WTC11 (cell line): ENCODE data around the gene LRRFIP2. TPM values are rescaled to one million over a fixed set of nuclear protein-coding genes. Genes with fewer than 3 reads are reported as not detected.

ENCODE experiments used
- ATAC-seq: fragments of 200-7000 bp; cut with Tn5 transposase; 2 replicates; pipeline ENCODE4 v1.10.0; 2021; ENCODE audit warnings: mild to moderate bottlenecking, moderate library complexity
- CTCF ChIA-PET: fragments of 300-600 bp; sonication (Branson Sonifier 250); formaldehyde crosslinking; loops from one replicate; lab custom pipeline; 2021; ENCODE audit warnings: antibody characterized with exemption; lab: Charles Lee
- POLR2A ChIA-PET: fragments of 350-600 bp; sonication (Branson Sonifier 250); formaldehyde crosslinking; loops from one replicate; lab custom pipeline; 2021; ENCODE audit warnings: antibody characterized with exemption; lab: Charles Lee
- DNase-seq: peaks from one replicate; pipeline ENCODE4 v3.0.0; 2021; ENCODE audit warnings: low spot score
- H3K27ac Mint-ChIP-seq: 2 replicates; pipeline ENCODE4 v1.8.0; 2021; ENCODE audit warnings: mixed read lengths
- H3K27me3 Mint-ChIP-seq: 2 replicates; pipeline ENCODE4 v1.8.0; 2021; ENCODE audit warnings: low read depth, mild to moderate bottlenecking, moderate library complexity, mixed read lengths
- H3K36me3 Mint-ChIP-seq: 2 replicates; pipeline ENCODE4 v1.8.0; 2021; ENCODE audit warnings: mixed read lengths
- H3K4me1 Mint-ChIP-seq: 2 replicates; pipeline ENCODE4 v1.8.0; 2022; ENCODE audit warnings: mixed read lengths
- H3K4me3 Mint-ChIP-seq: 2 replicates; pipeline ENCODE4 v1.8.0; 2021; ENCODE audit warnings: mild to moderate bottlenecking, moderate library complexity, mixed read lengths
- H3K9me3 Mint-ChIP-seq: 2 replicates; pipeline ENCODE4 v1.8.0; 2021; ENCODE audit warnings: mixed read lengths
- ATF2 ChIP-seq: sonication (generic); formaldehyde crosslinking; IDR thresholded peaks from 2 replicates; pipeline ENCODE4 v1.8.1; 2022; ENCODE audit warnings: low read depth, missing genetic modification reagents, borderline replicate concordance
- CBFB ChIP-seq: sonication (generic); formaldehyde crosslinking; IDR thresholded peaks from 2 replicates; pipeline ENCODE4 v1.8.1; 2022; ENCODE audit warnings: mild to moderate bottlenecking, low read depth, missing genetic modification reagents
- CREB1 ChIP-seq: sonication (generic); formaldehyde crosslinking; IDR thresholded peaks from 2 replicates; pipeline ENCODE4 v1.8.0; 2023; ENCODE audit warnings: mild to moderate bottlenecking, missing genetic modification reagents
- CREM ChIP-seq: sonication (generic); formaldehyde crosslinking; IDR thresholded peaks from 2 replicates; pipeline ENCODE4 v1.8.1; 2022; ENCODE audit warnings: mild to moderate bottlenecking, missing genetic modification reagents, moderate library complexity
- E2F5 ChIP-seq: sonication (generic); formaldehyde crosslinking; IDR thresholded peaks from 2 replicates; pipeline ENCODE4 v1.8.1; 2022; ENCODE audit warnings: mild to moderate bottlenecking, moderate library complexity, missing genetic modification reagents
- ELF4 ChIP-seq: sonication (generic); formaldehyde crosslinking; IDR thresholded peaks from 2 replicates; pipeline ENCODE4 v1.8.1; 2022; ENCODE audit warnings: low read depth, mild to moderate bottlenecking, moderate library complexity, missing genetic modification reagents
- ESRRA ChIP-seq: sonication (generic); formaldehyde crosslinking; IDR thresholded peaks from 2 replicates; pipeline ENCODE4 v1.8.1; 2022; ENCODE audit warnings: mild to moderate bottlenecking, missing genetic modification reagents, borderline replicate concordance
- HMGA2 ChIP-seq: fragments of 250-450 bp; sonication (Bioruptor Pico); IDR thresholded peaks from 2 replicates; pipeline ENCODE4 v1.4.0; 2021; ENCODE audit warnings: mild to moderate bottlenecking, moderate library complexity
- HMGXB4 ChIP-seq: sonication (generic); formaldehyde crosslinking; IDR thresholded peaks from 2 replicates; pipeline ENCODE4 v1.8.1; 2023; ENCODE audit warnings: mild to moderate bottlenecking, moderate library complexity, missing genetic modification reagents
- IRF2 ChIP-seq: sonication (generic); formaldehyde crosslinking; IDR thresholded peaks from 2 replicates; pipeline ENCODE4 v1.8.0; 2022; ENCODE audit warnings: low read depth, missing genetic modification reagents, borderline replicate concordance
- JAZF1 ChIP-seq: fragments of 250-450 bp; sonication (Bioruptor Pico); IDR thresholded peaks from 2 replicates; pipeline ENCODE4 v1.9.0; 2021; ENCODE audit warnings: moderate library complexity, mild to moderate bottlenecking, inconsistent platforms
- JUN ChIP-seq: sonication (generic); formaldehyde crosslinking; IDR thresholded peaks from 2 replicates; pipeline ENCODE4 v1.8.0; 2023; ENCODE audit warnings: mild to moderate bottlenecking, missing genetic modification reagents
- KAT7 ChIP-seq: sonication (generic); formaldehyde crosslinking; IDR thresholded peaks from 2 replicates; pipeline ENCODE4 v1.8.1; 2023; ENCODE audit warnings: missing genetic modification reagents, mild to moderate bottlenecking, borderline replicate concordance
- NFATC4 ChIP-seq: fragments of 250-450 bp; sonication (Bioruptor Pico); IDR thresholded peaks from 2 replicates; pipeline ENCODE4 v1.9.0; 2021; ENCODE audit warnings: mild to moderate bottlenecking
- NR2C2 ChIP-seq: sonication (generic); formaldehyde crosslinking; IDR thresholded peaks from 2 replicates; pipeline ENCODE4 v1.8.0; 2022; ENCODE audit warnings: mild to moderate bottlenecking, missing genetic modification reagents
- NR3C1 ChIP-seq: sonication (generic); formaldehyde crosslinking; conservative IDR thresholded peaks from 2 replicates; pipeline ENCODE4 v1.8.1; 2023; ENCODE audit warnings: low read depth, mild to moderate bottlenecking, missing genetic modification reagents
- PRRX2 ChIP-seq: fragments of 250-450 bp; sonication (Bioruptor Pico); IDR thresholded peaks from 2 replicates; pipeline ENCODE4 v1.8.0; 2021; ENCODE audit warnings: mild to moderate bottlenecking
- SMAD3 ChIP-seq: sonication (generic); formaldehyde crosslinking; IDR thresholded peaks from 2 replicates; pipeline ENCODE4 v1.8.0; 2022; ENCODE audit warnings: missing genetic modification reagents, mild to moderate bottlenecking, borderline replicate concordance
- SOX15 ChIP-seq: fragments of 250-450 bp; sonication (Bioruptor Pico); IDR thresholded peaks from 2 replicates; pipeline ENCODE4 v1.9.0; 2021; ENCODE audit warnings: mild to moderate bottlenecking
- ZNF232 ChIP-seq: sonication (generic); formaldehyde crosslinking; IDR thresholded peaks from 2 replicates; pipeline ENCODE4 v1.8.0; 2022; ENCODE audit warnings: mild to moderate bottlenecking, missing genetic modification reagents
- ZNF263 ChIP-seq: sonication (generic); formaldehyde crosslinking; IDR thresholded peaks from 2 replicates; pipeline ENCODE4 v1.8.1; 2022; ENCODE audit warnings: low read depth, mild to moderate bottlenecking, moderate library complexity, missing genetic modification reagents
- ZNF281 ChIP-seq: sonication (generic); formaldehyde crosslinking; IDR thresholded peaks from 2 replicates; pipeline ENCODE4 v1.8.0; 2023; ENCODE audit warnings: mild to moderate bottlenecking, missing genetic modification reagents
- ZNF317 ChIP-seq: sonication (generic); formaldehyde crosslinking; IDR thresholded peaks from 2 replicates; pipeline ENCODE4 v1.8.1; 2023; ENCODE audit warnings: low read depth, mild to moderate bottlenecking, moderate library complexity, missing genetic modification reagents, borderline replicate concordance
- ZNF532 ChIP-seq: fragments of 250-450 bp; sonication (Bioruptor Pico); IDR thresholded peaks from 2 replicates; pipeline ENCODE4 v1.9.0; 2021; ENCODE audit warnings: mild to moderate bottlenecking, borderline replicate concordance
- total RNA-seq: library from RNA; stranded (reverse); gene quantifications from 3 replicates; pipeline ENCODE4 v1.2.3, GENCODE V29; 2021

LRRFIP2 gene
- total RNA-seq, 1 experiment from 2014 or later: 23.7 TPM

- ChIA-PET POLR2A (no interaction called here), CTCF (interaction anchor here (0.6 to 1.4 kb wide), 2 partner anchors 14 to 1809 kb away, joined by 3 read pairs; no protein-coding TSS in a partner anchor)
- no peaks in the 10 kb centered on the region; the same call in 1 of the 2 replicates for H3K27me3 Mint-ChIP-seq
- H3K4me3 Mint-ChIP-seq: no peak overlapping the region
- no peaks in the 10 kb centered on the region for H3K36me3 Mint-ChIP-seq
- H3K9me3 Mint-ChIP-seq: peaks cover 9% of the 10 kb centered on the region
- peaks cover 6% of the 10 kb centered on the region; the same call in 1 of the 2 replicates for H3K4me1 Mint-ChIP-seq
- no peak overlapping the region for H3K27ac Mint-ChIP-seq
- no peak for DNase-seq
- TF ChIP-seq ATF2 (no peak), ZNF532 (no peak), SOX15 (CRISPR knock-in tag) (no peak), PRRX2 (no peak), HMGA2 (CRISPR knock-in tag) (no peak), ESRRA (CRISPR knock-in tag) (no peak), ZNF281 (CRISPR knock-in tag) (no peak), NR3C1 (no peak), IRF2 (no peak), ZNF263 (CRISPR knock-in tag) (no peak), CREB1 (CRISPR knock-in tag) (no peak)
- TF ChIP-seq, all 79 proteins: peak for 0
- no peak for ATAC-seq
Measured at GRCh38 chr3:37200141-37200540, 25.8 kb upstream of the LRRFIP2 start.

- Mint-ChIP-seq H3K4me3 (no peak overlapping the region), H3K36me3 (no peaks in the 10 kb centered on the region), H3K9me3 (peaks cover 6% of the 10 kb centered on the region), H3K4me1 (peaks cover 6% of the 10 kb centered on the region; the same call in 1 of the 2 replicates), H3K27ac (no peak overlapping the region), H3K27me3 (no peaks in the 10 kb centered on the region; the same call in 1 of the 2 replicates)
- POLR2A ChIA-PET: no interaction called here
- CTCF ChIA-PET: interaction anchor here (1.4 kb wide), 1 partner anchor 15 kb away, joined by 3 read pairs; no protein-coding TSS in a partner anchor
- no peak for DNase-seq
- ATAC-seq: no peak
- TF ChIP-seq NR2C2 (CRISPR knock-in tag) (no peak), CREB1 (CRISPR knock-in tag) (no peak), CBFB (CRISPR knock-in tag) (no peak), SMAD3 (CRISPR knock-in tag) (no peak), ATF2 (no peak), ELF4 (CRISPR knock-in tag) (no peak), CREM (CRISPR knock-in tag) (no peak), HMGXB4 (CRISPR knock-in tag) (no peak), E2F5 (CRISPR knock-in tag) (no peak), KAT7 (CRISPR knock-in tag) (no peak), ZNF232 (no peak), JAZF1 (CRISPR knock-in tag) (no peak), JUN (CRISPR knock-in tag) (no peak), ZNF317 (CRISPR knock-in tag) (no peak), NFATC4 (CRISPR knock-in tag) (no peak)
Measured at GRCh38 chr3:37198996-37199395, 24.6 kb upstream of the LRRFIP2 start.
